WERI-Rb-1 (cell line): ENCODE data around the gene IFNA21.
"Not testable (repeated sequence)": the region's sequence is repeated elsewhere in the genome, so short reads cannot be mapped to it uniquely, and the experiment has no call there.

Experiments
- DNase-seq: peaks from one replicate; pipeline ENCODE4 v3.0.0-alpha.2; 2020
- H3K27ac ChIP-seq: fragments of 250-450 bp; sonication (Bioruptor Pico); 2 replicates; pipeline ENCODE4 v1.5.1; 2020; ENCODE audit warnings: mild to moderate bottlenecking, moderate library complexity
- H3K27me3 ChIP-seq: fragments of 250-450 bp; sonication (Bioruptor Pico); 2 replicates; pipeline ENCODE4 v1.5.1; 2021; ENCODE audit warnings: mild to moderate bottlenecking, low read depth, moderate library complexity; ENCODE audit not compliant: insufficient read depth, severe bottlenecking
- H3K36me3 ChIP-seq: fragments of 250-450 bp; sonication (Bioruptor Pico); 2 replicates; pipeline ENCODE4 v1.5.1; 2020; ENCODE audit warnings: mild to moderate bottlenecking, moderate library complexity
- H3K4me3 ChIP-seq: 2 replicates; pipeline ENCODE4 v1.5.1; 2011; ENCODE audit warnings: low read depth, mild to moderate bottlenecking, control low read depth, low read length
- H3K9me3 ChIP-seq: fragments of 250-450 bp; sonication (Bioruptor Pico); 2 replicates; pipeline ENCODE4 v1.5.1; 2021; ENCODE audit warnings: mild to moderate bottlenecking, moderate library complexity; ENCODE audit not compliant: severe bottlenecking
- CTCF ChIP-seq: IDR thresholded peaks from 2 replicates; pipeline ENCODE4 v1.5.1; 2011; ENCODE audit warnings: low read depth, mild to moderate bottlenecking, control low read depth, inconsistent platforms, low read length

Gene IFNA21

GRCh38 chr9:21166560-21166959 is at the start of gene IFNA21:
Gene IFNA21 (minus strand): TSS chr9:21166660. CDS start chr9:21166612, 48 bp downstream.
- H3K36me3 ChIP-seq, H3K9me3 ChIP-seq, H3K4me3 ChIP-seq, H3K27me3 ChIP-seq, DNase-seq, H3K27ac ChIP-seq: not testable (repeated sequence)

- TF ChIP-seq CTCF, result peak; percentile 56
- H3K27me3 ChIP-seq, H3K9me3 ChIP-seq, H3K27ac ChIP-seq, DNase-seq, H3K4me3 ChIP-seq, H3K36me3 ChIP-seq: not testable (repeated sequence)
Measured at GRCh38 chr9:21213411-21214326, 47.2 kb upstream of the IFNA21 start.

- DNase-seq, H3K27ac ChIP-seq, H3K9me3 ChIP-seq, H3K27me3 ChIP-seq, H3K36me3 ChIP-seq, H3K4me3 ChIP-seq: not testable (repeated sequence)
Measured at GRCh38 chr9:21212160-21212559, 45.7 kb upstream of the IFNA21 start.

DNA sequence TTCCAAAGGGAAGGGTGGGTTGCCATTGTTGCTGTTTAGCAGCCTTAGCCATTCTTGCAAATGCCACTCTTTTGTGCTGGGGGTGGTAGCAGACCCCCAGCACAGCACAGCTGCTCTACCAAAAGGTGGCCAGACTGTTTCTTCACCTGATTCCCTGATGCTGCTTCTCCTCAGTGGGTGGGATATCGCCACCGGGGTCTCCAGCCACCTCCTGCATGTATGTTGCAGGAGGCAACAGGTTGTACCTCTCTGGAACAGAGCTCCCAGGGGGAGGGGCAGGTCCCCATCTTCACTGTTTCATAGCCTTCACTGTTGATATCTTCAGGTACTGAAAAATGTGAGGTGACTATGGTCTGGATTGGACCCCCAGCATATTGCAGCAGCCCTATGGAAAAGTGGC is 44.3 kb upstream of the IFNA21 start:
- not testable (repeated sequence) for H3K27me3 ChIP-seq, H3K4me3 ChIP-seq, DNase-seq

GRCh38 chr9:21210311-21210710 is 43.9 kb upstream of the IFNA21 start:
- Histone ChIP-seq H3K27me3 (peaks cover 7% of the 10 kb centered on the region), H3K4me3 (no peak overlapping the region), H3K27ac (no peak overlapping the region), H3K9me3 (no peaks in the 10 kb centered on the region), H3K36me3 (no peaks in the 10 kb centered on the region)
- TF ChIP-seq CTCF, result no peak
- no peak for DNase-seq

More for the DNA sequence above, 44.3 kb upstream of the IFNA21 start:
- H3K27ac ChIP-seq, H3K9me3 ChIP-seq, H3K36me3 ChIP-seq: not testable (repeated sequence)

DNA sequence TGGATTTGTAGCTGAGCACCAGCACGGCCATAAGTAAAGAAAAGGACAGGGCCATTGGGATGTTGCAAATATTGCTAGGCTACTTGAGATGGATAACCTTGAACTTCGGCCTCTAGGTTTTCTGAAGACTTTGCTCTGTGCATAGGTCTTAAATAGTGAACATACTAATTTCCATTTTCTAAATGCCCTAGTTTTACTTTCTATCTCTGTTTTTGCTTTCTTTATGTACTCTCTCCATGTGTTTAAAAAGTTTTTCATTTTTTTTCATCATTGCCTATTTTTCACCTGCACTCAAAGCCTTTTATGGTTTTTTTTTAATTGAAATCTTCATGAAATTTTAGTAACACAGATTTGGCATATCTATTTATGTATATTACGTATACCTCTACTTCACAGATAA is 40.6 kb upstream of the IFNA21 start, which contains the start of gene IFNA10:
IFNA10 (minus strand) TSS at position 101 of the 400 bp plus-strand sequence; CDS start at position 55, 46 bp downstream.
- H3K27me3 ChIP-seq, H3K9me3 ChIP-seq, H3K36me3 ChIP-seq, DNase-seq, H3K4me3 ChIP-seq, H3K27ac ChIP-seq: not testable (repeated sequence)

DNA sequence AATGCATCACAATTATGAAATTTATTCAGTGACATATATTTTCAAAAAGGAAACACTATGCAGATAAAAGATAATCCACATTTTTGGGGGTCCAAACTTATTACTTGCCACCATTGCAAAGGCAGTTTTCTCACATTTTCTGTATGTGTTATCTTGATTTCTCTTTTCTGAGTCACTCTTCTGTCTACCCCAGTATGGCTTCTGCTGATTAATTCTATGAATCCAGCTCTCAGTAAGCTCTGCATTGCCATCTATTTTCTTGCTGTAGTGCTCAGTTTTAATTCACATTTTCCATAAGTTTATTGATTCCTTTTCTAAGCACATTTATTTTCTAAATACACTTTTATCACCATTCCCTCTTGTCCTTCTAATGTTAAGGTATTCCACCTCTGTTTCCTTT is 38.7 kb upstream of the IFNA21 start:
- no peaks in the 10 kb centered on the region for H3K36me3 ChIP-seq
- DNase-seq, result no peak
- no peak for TF ChIP-seq CTCF
- H3K27me3 ChIP-seq, result no peaks in the 10 kb centered on the region
- H3K9me3 ChIP-seq, result no peaks in the 10 kb centered on the region
- no peak overlapping the region for H3K4me3 ChIP-seq
- H3K27ac ChIP-seq, result no peak overlapping the region

DNA sequence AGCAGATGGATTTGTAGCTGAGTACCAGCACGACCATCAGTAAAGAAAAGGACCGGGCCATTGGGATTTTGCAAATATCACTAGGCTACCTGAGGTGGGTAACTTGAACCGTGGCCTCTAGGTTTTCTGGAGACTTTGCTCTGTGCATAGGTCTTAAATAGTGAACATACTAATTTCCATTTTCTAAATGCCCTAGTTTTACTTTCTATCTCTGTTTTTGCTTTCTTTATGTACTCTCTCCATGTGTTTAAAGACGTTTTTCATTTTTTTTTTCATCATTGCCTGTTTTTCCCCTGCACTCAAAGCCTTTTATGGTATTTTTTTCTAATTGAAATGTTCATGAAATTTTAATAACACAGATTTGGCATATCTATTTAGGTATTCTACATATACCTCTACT is 35.6 kb upstream of the IFNA21 start, which contains the start of gene IFNA7:
IFNA7 (minus strand) TSS at position 101 of the 400 bp plus-strand sequence; CDS start at position 61, 40 bp downstream.
- H3K27ac ChIP-seq, H3K9me3 ChIP-seq, H3K4me3 ChIP-seq, DNase-seq, H3K36me3 ChIP-seq, H3K27me3 ChIP-seq: not testable (repeated sequence)
